Measurements from ENCODE around the gene PAOX.
"Not testable (repeated sequence)": the region's sequence is repeated elsewhere in the genome, so short reads cannot be mapped to it uniquely, and the experiment has no call there.

PAOX gene

DNA sequence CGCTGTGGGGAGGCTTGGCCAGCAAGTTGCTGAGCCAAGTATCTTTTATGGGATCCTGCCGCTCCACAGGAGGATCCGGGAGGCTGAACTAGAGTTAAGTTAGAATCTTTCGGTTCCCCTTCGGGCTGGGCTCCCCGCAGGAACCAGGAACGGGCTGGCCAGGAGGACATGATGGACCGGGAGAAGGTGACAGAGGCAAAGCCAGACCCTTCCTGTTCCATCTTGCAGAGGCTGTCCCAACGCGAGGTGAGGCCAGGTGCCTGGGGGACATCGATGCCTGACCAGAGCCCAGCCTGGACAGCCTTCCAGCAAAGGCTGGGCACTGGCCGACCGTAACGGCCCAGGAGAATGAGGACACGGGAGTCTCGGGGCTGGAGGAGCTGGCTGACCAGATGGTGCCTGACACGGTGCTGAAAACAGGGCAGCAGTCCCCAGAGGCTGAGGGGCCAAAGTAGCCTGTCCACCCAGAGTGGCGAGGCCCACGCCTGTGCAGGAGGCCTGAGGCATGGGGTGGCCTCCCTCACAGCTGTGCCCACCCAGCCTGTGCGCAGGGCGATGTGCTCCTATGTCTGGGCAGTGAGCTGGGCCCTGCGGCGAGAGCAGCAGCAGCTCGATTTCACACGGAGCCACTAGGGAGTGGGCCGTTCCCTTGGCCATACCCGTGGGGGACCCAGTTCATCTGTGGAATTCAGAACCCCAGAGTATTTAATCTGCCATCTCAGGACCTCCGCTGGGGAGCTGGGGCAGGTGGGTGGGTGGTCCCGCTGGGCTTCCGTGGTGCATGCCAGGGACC is 1.8 kb upstream of the PAOX start:
- H3K36me3 Mint-ChIP-seq (ENCODE audit: insufficient read depth), result peaks cover 16% of the 10 kb centered on the region
- no peak for DNase-seq
- no peaks in the 10 kb centered on the region for H3K9me3 Mint-ChIP-seq
- peaks cover 11 to 12% of the 10 kb centered on the region in 2 donors for H3K4me1 Mint-ChIP-seq (ENCODE audit: low read depth in 2 of 2)
- peak overlapping the region; percentile 68 to 79 for H3K4me3 Mint-ChIP-seq
- ATAC-seq (replicated peaks), result no peak
- H3K27ac Mint-ChIP-seq, result no peak overlapping the region
- H3K27me3 Mint-ChIP-seq, result no peaks in the 10 kb centered on the region

GRCh38 chr10:133377818-133378250 is 1.2 kb upstream of the PAOX start:
- Mint-ChIP-seq H3K27ac (no peak overlapping the region), H3K9me3 (no peaks in the 10 kb centered on the region), H3K4me3 (peak overlapping the region; percentile 74 to 79), H3K27me3 (no peaks in the 10 kb centered on the region), H3K4me1 (ENCODE audit: low read depth in 2 of 2) (peaks cover 11 to 12% of the 10 kb centered on the region in 2 donors), H3K36me3 (ENCODE audit: insufficient read depth) (peaks cover 16% of the 10 kb centered on the region)
- DNase-seq (no peak), ATAC-seq (replicated peaks) (no peak)

DNA sequence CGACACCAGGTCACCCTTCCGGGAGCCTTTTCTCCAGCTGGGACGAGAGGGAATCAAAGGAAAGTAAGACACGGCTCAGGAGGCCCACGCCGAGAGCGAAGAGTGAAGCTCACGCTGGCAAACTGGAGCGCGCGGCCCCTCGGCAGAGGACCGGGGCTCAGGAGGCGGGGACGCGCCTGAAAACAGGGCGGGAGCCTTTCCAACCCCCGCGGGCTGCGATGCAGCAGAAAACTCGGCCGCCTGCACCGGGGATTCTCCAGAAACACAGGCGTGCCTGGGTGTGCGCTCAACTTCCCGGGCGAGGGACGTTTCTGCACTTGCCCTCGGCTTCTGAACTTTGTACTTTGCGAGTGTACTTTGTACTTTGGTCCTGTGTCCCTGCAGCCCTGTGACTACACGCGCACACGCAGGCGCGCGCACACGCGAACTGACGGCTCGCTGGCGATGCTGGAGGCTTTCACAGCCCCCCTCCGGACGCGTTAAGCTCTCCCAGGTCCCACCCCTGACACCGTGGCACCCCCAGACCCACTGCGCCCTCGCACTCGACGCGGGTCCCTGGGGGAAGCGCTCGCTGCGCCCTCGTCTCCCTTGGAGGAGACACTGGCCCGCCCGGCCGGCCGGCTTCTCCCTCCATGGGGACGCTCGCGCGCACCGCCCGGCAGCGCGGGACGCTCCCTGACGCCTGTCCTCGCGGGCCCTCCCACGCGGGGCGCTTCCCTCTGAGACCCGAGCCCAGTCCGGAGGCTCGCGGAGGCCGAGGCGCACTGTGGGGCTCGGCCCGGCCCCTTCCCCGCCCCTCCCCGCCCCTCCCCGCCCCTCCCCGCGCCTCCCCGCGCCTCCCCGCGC is 588 bp upstream of the PAOX start:
- Mint-ChIP-seq H3K27me3 (no peaks in the 10 kb centered on the region), H3K4me3 (peak overlapping the region; percentile 74 to 79), H3K4me1 (ENCODE audit: low read depth in 2 of 2) (peaks cover 9 to 12% of the 10 kb centered on the region in 2 donors), H3K36me3 (ENCODE audit: insufficient read depth) (peaks cover 13% of the 10 kb centered on the region), H3K27ac (no peak overlapping the region), H3K9me3 (no peaks in the 10 kb centered on the region)
- DNase-seq (peak; percentile 36 to 62 (median 42)), ATAC-seq (replicated peaks) (peak; percentile 58)

GRCh38 chr10:133379801-133380666 is 972 bp downstream of the PAOX start:
- Mint-ChIP-seq H3K9me3 (no peaks in the 10 kb centered on the region), H3K4me1 (ENCODE audit: low read depth in 2 of 2) (peaks cover 7 to 8% of the 10 kb centered on the region in 2 donors), H3K27me3 (no peaks in the 10 kb centered on the region), H3K4me3 (peak overlapping the region; percentile 71 to 72), H3K36me3 (ENCODE audit: insufficient read depth) (peaks cover 9% of the 10 kb centered on the region), H3K27ac (no peak overlapping the region)
- ATAC-seq (replicated peaks), result no peak
- no peak for DNase-seq

GRCh38 chr10:133381036-133381435 is 2.0 kb downstream of the PAOX start:
- no peak overlapping the region for H3K27ac Mint-ChIP-seq
- H3K4me3 Mint-ChIP-seq, result peak overlapping the region in 1 of 2 donors; percentile 51
- H3K36me3 Mint-ChIP-seq (ENCODE audit: insufficient read depth), result peaks cover 9% of the 10 kb centered on the region
- ATAC-seq (replicated peaks), result no peak
- no peaks in the 10 kb centered on the region for H3K27me3 Mint-ChIP-seq
- DNase-seq, result no peak
- no peaks in the 10 kb centered on the region for H3K9me3 Mint-ChIP-seq
- H3K4me1 Mint-ChIP-seq (ENCODE audit: low read depth in 2 of 2), result peaks cover 7 to 8% of the 10 kb centered on the region in 2 donors

DNA sequence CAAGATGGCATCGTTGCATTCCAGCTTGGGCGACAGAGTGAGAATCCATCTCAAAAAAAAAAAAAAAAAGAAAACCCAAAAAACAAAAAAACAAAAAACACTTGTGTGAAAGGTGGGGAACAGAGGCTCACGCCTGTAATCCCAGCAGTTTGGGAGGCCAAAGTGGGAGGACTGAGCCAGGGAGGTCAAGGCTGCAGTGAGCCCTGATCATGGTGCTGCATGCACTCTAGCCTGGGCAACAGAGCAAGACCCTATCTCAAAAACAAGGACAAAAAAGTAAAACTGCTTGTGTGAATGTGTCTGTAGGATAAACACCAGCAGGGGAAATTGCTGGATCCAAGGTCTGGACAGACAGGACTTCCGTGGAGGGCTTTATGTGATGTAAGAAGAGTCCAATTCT is 4.5 kb downstream of the PAOX start:
- DNase-seq (no peak), ATAC-seq (replicated peaks) (no peak)
- no peak overlapping the region for H3K4me3 Mint-ChIP-seq
- H3K27me3 Mint-ChIP-seq, result no peaks in the 10 kb centered on the region
- H3K27ac Mint-ChIP-seq, result no peak overlapping the region
- peaks cover 9 to 11% of the 10 kb centered on the region in 2 donors for H3K4me1 Mint-ChIP-seq (ENCODE audit: low read depth in 2 of 2)
- H3K9me3 Mint-ChIP-seq, result no peaks in the 10 kb centered on the region
- H3K36me3 Mint-ChIP-seq (ENCODE audit: insufficient read depth), result peaks cover 3% of the 10 kb centered on the region

DNA sequence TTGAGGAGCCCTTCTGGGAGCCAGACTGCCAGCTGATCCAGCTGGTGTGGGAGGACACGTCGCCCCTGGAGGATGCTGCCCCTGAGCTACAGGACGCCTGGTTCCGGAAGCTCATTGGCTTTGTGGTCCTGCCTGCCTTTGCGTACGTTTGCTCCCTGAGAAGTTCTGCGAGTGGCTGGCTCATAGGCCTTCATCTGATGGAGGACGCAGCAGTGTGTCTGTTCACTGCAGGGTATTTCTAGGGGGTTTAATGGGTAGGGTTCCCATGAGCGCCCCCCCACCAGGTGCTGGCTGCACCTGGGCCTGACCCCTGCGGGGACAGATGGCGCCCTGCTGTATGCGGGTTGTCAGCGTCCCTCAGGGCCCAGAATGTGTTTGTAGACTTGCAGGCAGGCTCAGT is 5.0 kb downstream of the PAOX start:
- Mint-ChIP-seq H3K4me3 (no peak overlapping the region), H3K4me1 (ENCODE audit: low read depth in 2 of 2) (peaks cover 14 to 16% of the 10 kb centered on the region in 2 donors), H3K9me3 (no peaks in the 10 kb centered on the region), H3K27me3 (no peaks in the 10 kb centered on the region), H3K27ac (no peak overlapping the region), H3K36me3 (ENCODE audit: insufficient read depth) (peaks cover 3% of the 10 kb centered on the region)
- no peak for DNase-seq
- ATAC-seq (replicated peaks), result no peak

GRCh38 chr10:133385214-133385613 is 6.2 kb downstream of the PAOX start:
- H3K9me3 Mint-ChIP-seq, result no peaks in the 10 kb centered on the region
- H3K4me3 Mint-ChIP-seq, result no peak overlapping the region
- no peak overlapping the region for H3K27ac Mint-ChIP-seq
- ATAC-seq (replicated peaks) (no peak), DNase-seq (no peak)
- peaks cover 15 to 20% of the 10 kb centered on the region in 2 donors for H3K4me1 Mint-ChIP-seq (ENCODE audit: low read depth in 2 of 2)
- no peaks in the 10 kb centered on the region for H3K27me3 Mint-ChIP-seq
- peaks cover 7% of the 10 kb centered on the region for H3K36me3 Mint-ChIP-seq (ENCODE audit: insufficient read depth)

DNA sequence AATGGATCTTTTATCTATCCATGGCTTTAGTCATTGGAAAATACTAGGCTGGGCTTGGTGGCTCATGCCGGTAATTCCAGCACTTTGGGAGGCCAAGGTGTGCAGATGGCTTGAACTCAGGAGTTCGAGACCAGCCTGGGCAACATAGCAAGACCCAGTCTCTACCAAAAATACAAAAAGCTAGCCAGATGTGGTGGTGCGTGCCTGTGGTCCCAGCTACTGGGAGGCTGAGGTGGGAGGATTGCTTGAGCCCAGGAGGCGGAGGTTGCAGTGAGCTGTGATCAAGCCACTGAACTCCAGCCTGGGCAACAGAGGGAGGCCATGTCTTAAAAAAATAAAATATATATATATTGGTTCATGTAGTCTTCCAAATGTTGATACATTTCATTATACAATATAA is 7.9 kb downstream of the PAOX start:
- not testable (repeated sequence) for H3K36me3 Mint-ChIP-seq (ENCODE audit: insufficient read depth); H3K4me3 Mint-ChIP-seq; H3K27ac Mint-ChIP-seq; ATAC-seq (replicated peaks); H3K9me3 Mint-ChIP-seq; DNase-seq; H3K27me3 Mint-ChIP-seq
- peaks cover 30 to 33% of the 10 kb centered on the region in 2 donors for H3K4me1 Mint-ChIP-seq (ENCODE audit: low read depth in 2 of 2)

- Mint-ChIP-seq H3K36me3 (ENCODE audit: insufficient read depth) (peaks cover 10% of the 10 kb centered on the region), H3K4me1 (ENCODE audit: low read depth in 2 of 2) (peaks cover 30 to 33% of the 10 kb centered on the region in 2 donors), H3K27me3 (no peaks in the 10 kb centered on the region), H3K9me3 (no peaks in the 10 kb centered on the region), H3K27ac (peak overlapping the region; percentile 92 to 94), H3K4me3 (peak overlapping the region; percentile 90 to 95)
- ATAC-seq (replicated peaks) (no peak), DNase-seq (no peak)
These were observed 9.3 kb downstream of the PAOX start for GRCh38 chr10:133388236-133388972.

- H3K27ac Mint-ChIP-seq, result peak overlapping the region; percentile 92 to 94
- DNase-seq, result peak; percentile 32 to 46 (median 44)
- peaks cover 30 to 33% of the 10 kb centered on the region in 2 donors for H3K4me1 Mint-ChIP-seq (ENCODE audit: low read depth in 2 of 2)
- no peaks in the 10 kb centered on the region for H3K27me3 Mint-ChIP-seq
- peak overlapping the region; percentile 90 to 95 for H3K4me3 Mint-ChIP-seq
- peaks cover 14% of the 10 kb centered on the region for H3K36me3 Mint-ChIP-seq (ENCODE audit: insufficient read depth)
- H3K9me3 Mint-ChIP-seq, result no peaks in the 10 kb centered on the region
- peak; percentile 52 for ATAC-seq (replicated peaks)
These were observed 10.1 kb downstream of the PAOX start for GRCh38 chr10:133388973-133389818.

Data from effector memory CD8-positive, alpha-beta T cell (primary cell).